Stimulated activated CD8-positive, alpha-beta memory T cell treated with anti-CD3 and anti-CD28 coated beads, Interleukin-15, amount 100 ng/mL, for 24 hours (primary cell): ENCODE data around the gene LY9.
"Not testable (repeated sequence)": the region's sequence is repeated elsewhere in the genome, so short reads cannot be mapped to it uniquely, and the experiment has no call there.

Experiments
- DNase-seq: peaks from one replicate; pipeline ENCODE4 v3.0.0-alpha.2; 2020; ENCODE audit warnings: low read depth

Gene LY9

DNA sequence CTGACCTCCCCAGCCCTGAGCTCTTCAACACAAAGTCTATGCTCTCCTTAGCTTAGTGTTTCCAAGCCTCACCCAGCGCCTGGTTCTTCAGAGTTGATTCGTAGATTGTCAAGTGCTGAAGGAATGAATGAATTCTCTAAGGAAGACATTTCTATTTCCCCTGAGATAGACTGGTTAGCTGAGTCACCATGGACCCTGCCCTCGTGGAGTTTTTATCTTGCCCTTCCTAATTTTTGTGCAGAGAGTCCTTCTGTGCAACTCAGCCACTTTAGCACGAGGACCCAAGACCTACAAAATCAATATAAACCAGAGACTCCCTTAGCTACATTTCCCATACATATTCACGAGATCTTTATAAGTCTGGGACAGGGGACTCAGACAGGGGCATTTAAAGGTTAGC is 69.4 kb downstream of the LY9 start:
- no peak for DNase-seq

DNA sequence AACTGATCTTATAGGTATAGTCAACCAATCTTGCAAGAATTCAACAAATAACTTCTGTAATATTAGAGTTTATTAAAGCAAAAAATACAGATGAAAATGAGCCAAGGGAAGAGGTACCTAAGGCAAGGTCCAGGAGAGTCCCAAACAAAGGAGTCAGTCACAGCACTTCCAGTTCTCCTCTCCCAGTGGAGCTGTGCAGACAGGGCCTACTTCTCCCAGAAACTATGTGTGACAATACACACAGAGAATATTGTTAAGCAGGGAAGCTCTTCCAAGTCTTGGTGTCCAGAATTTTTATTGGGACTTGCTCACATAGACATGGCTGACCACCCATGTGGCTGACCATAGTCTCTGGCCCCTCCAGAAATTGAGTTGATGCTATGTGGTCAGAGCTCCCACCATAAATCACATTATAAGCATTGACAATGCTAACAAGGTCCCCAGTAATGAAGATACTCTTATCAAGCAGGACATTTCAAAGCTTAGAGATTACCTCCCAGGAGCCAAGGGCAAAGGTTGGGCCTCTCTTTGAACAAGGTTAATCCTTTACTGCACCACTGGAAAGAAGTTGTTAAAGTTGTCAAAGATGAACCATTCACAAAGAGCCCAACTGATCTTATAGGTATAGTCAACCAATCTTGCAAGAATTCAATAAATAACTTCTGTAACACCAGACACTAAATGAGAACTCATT is 70.2 kb downstream of the LY9 start:
- no peak for DNase-seq

GRCh38 chr1:160866695-160867260 is 70.8 kb downstream of the LY9 start:
- DNase-seq, result no peak

DNA sequence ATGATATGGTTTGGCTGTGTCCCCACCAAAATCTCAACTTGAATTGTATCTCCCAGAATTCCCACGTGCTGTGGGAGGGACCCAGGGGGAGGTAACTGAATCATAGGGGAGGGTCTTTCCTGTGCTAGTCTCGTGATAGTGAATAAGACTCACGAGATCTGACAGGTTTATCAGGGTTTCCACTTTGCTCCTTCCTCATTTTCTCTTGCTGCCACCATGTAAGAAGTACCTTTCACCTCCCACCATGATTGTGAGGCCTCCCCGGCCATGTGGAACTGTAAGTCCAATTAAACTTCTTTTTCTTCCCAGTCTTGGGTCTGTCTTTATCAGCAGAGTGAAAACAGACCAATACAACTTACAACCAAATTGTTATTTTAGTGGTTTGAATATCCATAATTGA is 71.7 kb downstream of the LY9 start:
- DNase-seq, result not testable (repeated sequence)

DNA sequence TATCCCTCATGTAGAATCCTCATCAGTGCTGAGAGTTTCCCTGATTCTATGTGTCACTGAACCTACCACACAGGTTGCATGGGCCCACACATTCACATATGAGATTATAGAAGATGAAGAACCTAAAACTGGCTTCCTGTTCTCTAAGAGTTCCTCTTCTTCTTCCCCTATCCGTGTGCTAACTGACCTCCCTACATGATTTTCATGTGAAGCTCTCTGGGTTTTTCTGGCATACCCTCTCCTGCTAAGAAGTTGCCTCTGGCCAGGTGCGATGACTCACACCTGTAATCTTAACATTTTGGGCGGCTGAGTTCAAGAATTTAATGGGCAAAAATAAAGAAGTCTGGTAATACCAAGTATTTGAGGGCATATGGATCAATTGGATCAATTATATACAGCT is 72.2 kb downstream of the LY9 start:
- no peak for DNase-seq

DNA sequence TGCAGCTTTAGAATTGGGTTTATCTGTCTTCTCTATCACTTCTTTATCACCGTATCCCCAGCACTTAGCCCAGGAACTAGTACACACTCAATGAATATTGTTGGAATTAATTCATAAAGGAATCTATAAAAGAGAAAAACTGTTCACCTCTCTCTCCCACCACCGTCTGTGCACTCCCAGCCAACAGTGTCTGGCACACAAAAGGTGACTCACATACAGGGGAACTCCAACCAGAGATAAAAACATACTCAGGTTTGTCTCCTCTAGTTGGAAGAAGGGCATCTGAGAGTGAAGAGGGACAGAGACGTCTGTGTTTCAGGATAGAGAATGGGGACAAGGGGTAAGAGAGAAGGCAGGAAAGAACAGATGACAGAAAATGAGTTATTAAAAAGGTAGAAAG is 79.0 kb downstream of the LY9 start:
- no peak for DNase-seq

GRCh38 chr1:160875591-160875990 is 79.6 kb downstream of the LY9 start:
- not testable (repeated sequence) for DNase-seq

DNA sequence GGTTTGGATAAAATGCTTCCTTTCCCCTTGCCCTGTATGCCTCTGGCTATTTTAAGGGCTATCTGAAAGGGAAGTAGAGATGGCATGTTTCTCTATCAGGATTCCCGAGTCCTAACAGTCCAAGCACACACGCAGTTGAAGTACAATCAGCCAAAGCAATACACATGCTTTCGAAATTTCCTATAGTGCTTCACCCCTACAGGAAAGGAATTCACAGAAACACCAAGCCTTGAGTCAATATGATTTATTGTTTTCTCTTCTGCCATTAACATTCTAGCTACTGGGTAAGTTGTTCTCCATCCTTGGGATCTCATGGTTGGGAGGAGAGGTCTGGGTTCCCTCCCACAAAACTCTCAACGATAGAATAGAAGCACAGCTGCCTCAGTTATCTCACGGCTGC is 80.3 kb downstream of the LY9 start:
- DNase-seq, result no peak

DNA sequence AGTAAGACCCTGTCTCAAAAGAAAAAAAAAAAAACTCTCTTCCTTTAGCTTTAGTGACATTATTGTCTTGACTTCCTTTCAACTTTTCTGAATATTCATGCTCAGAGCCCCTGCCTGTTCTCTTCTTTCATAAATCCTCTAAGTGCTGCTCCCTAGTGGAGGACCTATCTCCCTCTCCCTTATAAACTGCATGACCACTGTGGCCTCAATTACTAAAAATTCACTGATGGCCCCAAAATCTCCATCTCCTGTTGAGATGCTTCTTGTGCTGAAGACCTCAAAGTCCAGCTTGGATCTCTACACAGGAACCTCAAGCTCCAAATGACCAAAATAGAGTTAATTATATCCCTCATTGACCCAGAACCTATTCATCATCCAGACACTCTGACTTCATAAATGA is 81.2 kb downstream of the LY9 start:
- DNase-seq, result no peak
